Measurements from ENCODE around the gene ALDOA. TPM values are rescaled to one million over a fixed set of nuclear protein-coding genes. Genes with fewer than 3 reads are reported as not detected.
A peak's percentile ranks its signal among the peaks of the same experiment; 100 is the strongest.

ALDOA gene
- total RNA-seq, 4 donors from 2014 or later = 752 to 2,025 (median 1,174) TPM

- no peak for TF ChIP-seq POLR2A (IDR thresholded peaks at IDR 0.05)
- Histone ChIP-seq H3K4me3 (replicated peaks in 1 of 3) (no peak overlapping the region), H3K36me3 (peaks cover 46 to 51% of the 10 kb centered on the region in 2 donors), H3K9me3 (no peaks in the 10 kb centered on the region), H3K27me3 (no peaks in the 10 kb centered on the region), H3K4me1 (no peaks in the 10 kb centered on the region), H3K27ac (no peak overlapping the region)
- WGBS, 2 donors = 90 to 91% methylated on average over 17 of the region's 18 CpGs
- intact Hi-C loops (cut with DNase I) = loop anchor here (10.0 kb wide), 1 partner anchor 341 kb away; no protein-coding TSS in a partner anchor
- DNase-seq = no peak
Observed at GRCh38 chr16:30084096-30084815, 18.7 kb downstream of the ALDOA start.

GRCh38 chr16:30084816-30085159 lies 19.2 kb downstream of the ALDOA start:
- Histone ChIP-seq H3K36me3 (peaks cover 46 to 51% of the 10 kb centered on the region in 2 donors), H3K27me3 (no peaks in the 10 kb centered on the region), H3K9me3 (no peaks in the 10 kb centered on the region), H3K4me3 (replicated peaks in 1 of 3) (no peak overlapping the region), H3K4me1 (no peaks in the 10 kb centered on the region), H3K27ac (no peak overlapping the region)
- DNase-seq = no peak
- no peak for TF ChIP-seq POLR2A (IDR thresholded peaks at IDR 0.05)
- TF ChIP-seq CTCF (IDR thresholded peaks at IDR 0.05) = no peak
- intact Hi-C loops (cut with DNase I) = loop anchor here (10.0 kb wide), 1 partner anchor 340 kb away; no protein-coding TSS in a partner anchor
- 71 to 77% methylated on average over 15 to 17 of the region's 17 CpGs for WGBS, 2 donors

- TF ChIP-seq CTCF (IDR thresholded peaks at IDR 0.05) = no peak
- no peak for TF ChIP-seq POLR2A (IDR thresholded peaks at IDR 0.05)
- Histone ChIP-seq H3K4me3 (replicated peaks in 1 of 3) (no peak overlapping the region), H3K27ac (peak overlapping the region in 1 of 3 donors; percentile 27), H3K36me3 (peaks cover 46 to 51% of the 10 kb centered on the region in 2 donors), H3K4me1 (no peaks in the 10 kb centered on the region), H3K9me3 (no peaks in the 10 kb centered on the region), H3K27me3 (no peaks in the 10 kb centered on the region)
- intact Hi-C loops (cut with DNase I) = loop anchor here (10.0 kb wide), 1 partner anchor 340 kb away; no protein-coding TSS in a partner anchor
- WGBS, 2 donors = 66 to 72% methylated on average over 3 of the region's 3 CpGs
- DNase-seq = no peak
Observed at GRCh38 chr16:30085247-30085646, 19.7 kb downstream of the ALDOA start.

- TF ChIP-seq CTCF (IDR thresholded peaks at IDR 0.05) (no peak), POLR2A (IDR thresholded peaks at IDR 0.05) (no peak)
- Histone ChIP-seq H3K9me3 (no peaks in the 10 kb centered on the region), H3K4me3 (replicated peaks in 1 of 3) (no peak overlapping the region), H3K27me3 (no peaks in the 10 kb centered on the region), H3K4me1 (peaks cover under 1 to 1% of the 10 kb centered on the region in 2 donors), H3K36me3 (peaks cover 44 to 48% of the 10 kb centered on the region in 2 donors), H3K27ac (peak overlapping the region in 1 of 3 donors; percentile 27)
- intact Hi-C loops (cut with DNase I) = loop anchor here (10.0 kb wide), 1 partner anchor 339 kb away; no protein-coding TSS in a partner anchor
- WGBS, 2 donors = 76 to 88% methylated on average over 3 to 6 of the region's 6 CpGs
- DNase-seq = no peak
Observed at GRCh38 chr16:30085820-30086219, 20.3 kb downstream of the ALDOA start.

GRCh38 chr16:30086291-30087140 lies 21.0 kb downstream of the ALDOA start:
- no peaks in the 10 kb centered on the region for H3K27me3 ChIP-seq
- DNase-seq = no peak
- H3K4me3 ChIP-seq (replicated peaks in 1 of 3) = no peak overlapping the region
- intact Hi-C loops (cut with DNase I) = loop anchor here (10.0 kb wide), 1 partner anchor 338 kb away; no protein-coding TSS in a partner anchor
- TF ChIP-seq POLR2A (IDR thresholded peaks at IDR 0.05) (no peak), CTCF (IDR thresholded peaks at IDR 0.05) (no peak)
- WGBS, 2 donors = 86 to 90% methylated on average over 17 to 26 of the region's 27 CpGs
- H3K36me3 ChIP-seq = peaks cover 38 to 41% of the 10 kb centered on the region in 2 donors
- peaks cover 7 to 8% of the 10 kb centered on the region in 2 donors for H3K4me1 ChIP-seq
- H3K9me3 ChIP-seq = no peaks in the 10 kb centered on the region
- no peak overlapping the region for H3K27ac ChIP-seq

All from thyroid gland (tissue), 4 donors.